GM12892 (cell line): ENCODE measurements around the gene KRTAP21-1.

Experiments used
- POLR2A ChIP-seq: IDR thresholded peaks from 2 replicates; pipeline ENCODE4 v1.6.1; 2011; ENCODE audit warnings: low read depth, low read length, control low read depth
- POLR2AphosphoS5 ChIP-seq: IDR thresholded peaks from 2 replicates; pipeline ENCODE4 v1.6.1; 2011; ENCODE audit warnings: low read depth, low read length, control low read depth
- TAF1 ChIP-seq: IDR thresholded peaks from 2 replicates; pipeline ENCODE4 v1.6.1; 2011; ENCODE audit warnings: low read depth, mild to moderate bottlenecking, control low read depth, low read length, borderline replicate concordance

DNA sequence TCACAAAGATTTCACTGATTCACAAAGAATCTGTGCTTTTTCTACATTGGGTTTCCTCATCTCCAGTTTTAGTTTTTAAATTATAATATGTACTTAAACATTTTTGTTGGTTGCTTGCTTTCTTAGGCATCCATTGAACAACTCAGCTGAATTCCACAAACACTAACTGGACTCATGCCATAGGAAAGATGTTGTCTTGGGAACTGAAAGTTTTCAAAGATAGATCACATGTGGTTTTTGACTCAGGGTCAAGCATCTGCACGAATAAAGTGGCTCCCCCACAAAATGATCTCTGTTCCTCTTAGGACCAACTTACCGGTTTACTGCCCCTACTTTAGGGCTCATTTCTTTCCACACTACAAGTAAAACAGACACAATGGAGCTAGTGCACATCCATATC is 3.1 kb upstream of the KRTAP21-1 start:
- TF ChIP-seq POLR2AphosphoS5: no peak
- no peak for TF ChIP-seq POLR2A
- no peak for TF ChIP-seq TAF1
